GM12878 (cell line): ENCODE data around the gene MALSU1. TPM values are rescaled to one million over a fixed set of nuclear protein-coding genes. Genes with fewer than 3 reads are reported as not detected.

ENCODE experiments used
- ATAC-seq: fragments of 200-7000 bp; cut with Tn5 transposase; 3 replicates; pipeline ENCODE4 v1.9.1; 2020; ENCODE audit warnings: mild to moderate bottlenecking, moderate library complexity
- BruUV-seq: library from RNA; stranded (reverse); fragments of 400-500 nt; replicated peaks from 2 replicates; lab custom pipeline; 2021; lab: Mats Ljungman, UMichigan
- CTCF ChIA-PET: fragments of 300-600 bp; sonication (Branson Sonifier 250); formaldehyde crosslinking; extraction: SDS; loops from one replicate; lab custom pipeline; 2021; ENCODE audit warnings: inconsistent platforms; lab: Yijun Ruan, JAX
- POLR2A ChIA-PET: fragments of 350-600 bp; formaldehyde crosslinking; extraction: SDS; loops from one replicate; lab custom pipeline; 2021; ENCODE audit warnings: inconsistent platforms; lab: Charles Lee
- RAD21 ChIA-PET: fragments of 300-600 bp; sonication (Branson Sonifier 250); formaldehyde crosslinking; loops from one replicate; lab custom pipeline; 2023; ENCODE audit warnings: antibody characterized with exemption; ENCODE audit not compliant: unreplicated experiment; lab: Charles Lee
- SMC1A ChIA-PET: fragments of 300-600 bp; sonication (Branson Sonifier 250); formaldehyde crosslinking; loops from one replicate; lab custom pipeline; 2023; ENCODE audit not compliant: unreplicated experiment, uncharacterized antibody; lab: Charles Lee
- DNase-seq: peaks from one replicate; pipeline ENCODE4 v3.0.0-alpha.2; 2011; ENCODE audit warnings: low read depth, low spot score
- FAIRE-seq: peaks from 3 replicates; lab custom pipeline; 2011; peaks lifted over from hg19 to GRCh38; lab: Jason Lieb, UNC
- H2AFZ ChIP-seq: 2 replicates; pipeline ENCODE4 v1.6.0; 2011; ENCODE audit warnings: low read depth, low read length, control low read depth; ENCODE audit not compliant: control insufficient read depth
- H3K27ac ChIP-seq: 2 replicates; pipeline ENCODE4 v1.5.1; 2011; ENCODE audit warnings: control low read depth; ENCODE audit not compliant: control insufficient read depth, insufficient read depth
- H3K27me3 ChIP-seq, 2 experiments: replicated peaks in 1 of 2; 2 replicates each; pipeline versions ENCODE4 v1.6.0 to v1.6.1; 2011; ENCODE audit warnings: low read length in 1 of 2; ENCODE audit not compliant: control insufficient read depth in 2 of 2, insufficient read depth in 2 of 2
- H3K36me3 ChIP-seq, 2 experiments: 2 replicates each; pipeline ENCODE4 v1.5.1; 2011; ENCODE audit warnings: low read length in 1 of 2; ENCODE audit not compliant: control insufficient read depth in 2 of 2, insufficient read depth in 2 of 2
- H3K4me1 ChIP-seq: 2 replicates; pipeline ENCODE4 v1.6.1; 2011; ENCODE audit warnings: mild to moderate bottlenecking, low read length, moderate library complexity, mixed read lengths; ENCODE audit not compliant: control insufficient read depth, insufficient read depth
- H3K4me2 ChIP-seq: 2 replicates; pipeline ENCODE4 v1.6.0; 2011; ENCODE audit warnings: control low read depth; ENCODE audit not compliant: control insufficient read depth, insufficient read depth
- H3K4me3 ChIP-seq: fragments of 200-600 bp; sonication (generic); 2 replicates; pipeline ENCODE4 v1.5.1; 2016
- H3K79me2 ChIP-seq: 2 replicates; pipeline ENCODE4 v1.6.0; 2011; ENCODE audit warnings: low read length; ENCODE audit not compliant: control insufficient read depth, insufficient read depth
- H3K9ac ChIP-seq: 2 replicates; pipeline ENCODE4 v1.8.0; 2011; ENCODE audit warnings: low read length, control low read depth, mixed read lengths; ENCODE audit not compliant: control insufficient read depth, insufficient read depth
- H3K9me3 ChIP-seq: replicated peaks from 3 replicates; pipeline ENCODE4 v1.5.1; 2011; ENCODE audit warnings: mild to moderate bottlenecking, low read length; ENCODE audit not compliant: control insufficient read depth, insufficient read depth
- H4K20me1 ChIP-seq: 2 replicates; pipeline ENCODE4 v1.6.0; 2011; ENCODE audit not compliant: control insufficient read depth, insufficient read depth
- BACH1 ChIP-seq: fragments of 450-650 bp; IDR thresholded peaks from 2 replicates; pipeline ENCODE4 v1.6.1; 2017; ENCODE audit warnings: mild to moderate bottlenecking, borderline replicate concordance
- DPF2 ChIP-seq: fragments of 450-650 bp; IDR thresholded peaks from 2 replicates; pipeline ENCODE4 v1.6.1; 2017; ENCODE audit warnings: mild to moderate bottlenecking
- MYB ChIP-seq: fragments of 150-350 bp; IDR thresholded peaks from 2 replicates; pipeline ENCODE4 v1.6.1; 2014; ENCODE audit warnings: mild to moderate bottlenecking, low read depth, low read length, borderline replicate concordance
- RELA ChIP-seq: fragments of 450-650 bp; IDR thresholded peaks from 2 replicates; pipeline ENCODE4 v1.8.0; 2014; ENCODE audit warnings: borderline replicate concordance; ENCODE audit not compliant: partially characterized antibody
- SP1 ChIP-seq: IDR thresholded peaks from one replicate; pipeline ENCODE4 v1.6.1; 2011; ENCODE audit warnings: low read depth, low read length
- WGBS: methylation state at CpG from one replicate; pipeline ENCODE4 v1.1.6; 2016; ENCODE audit warnings: low lambda C conversion rate; ENCODE audit not compliant: insufficient replicate concordance, insufficient coverage; ENCODE audit errors: missing lambda C conversion rate; 5-methylcytosine and 5-hydroxymethylcytosine counted together
- in situ Hi-C: fragments of 300-500 bp; cut with MboI; formaldehyde crosslinking; loops from 9 replicates; pipeline ENCODE4 v1.14.3; 2018; ENCODE audit warnings: mixed read lengths
- intact Hi-C: fragments of 100-400 bp; cut with micrococcal nuclease; formaldehyde crosslinking; loops from one replicate; pipeline ENCODE4 v1.14.2; 2022; ENCODE audit not compliant: unreplicated experiment
- polyA plus RNA-seq, 11 experiments: library from polyadenylated mRNA; depleted of rRNA in 4 of 11; unstranded in 6 of 11; stranded (reverse) in 5 of 11; fragments of >200 nt; fragmentation: Nextera tagmentation in 4 of 11; fragmentation: Illumina TruSeq in 1 of 11; extraction: Ambion mirVana in 4 of 11; extraction: Trizol in 1 of 11; gene quantifications; 1 replicate in 1 of 11; 2 replicates in 10 of 11; pipeline versions ENCODE4 v1.2.1 to v1.2.3, GENCODE V29; 2011 to 2016; ENCODE audit warnings: inconsistent platforms in 2 of 11, missing spikeins in 2 of 11, low read depth in 1 of 11
- total RNA-seq, 4 experiments: library from RNA; depleted of rRNA in 3 of 4; stranded (reverse); fragments of >200 nt in 3 of 4; fragmentation: Illumina TruSeq in 1 of 4; extraction: Trizol in 1 of 4; gene quantifications; 2 replicates each; pipeline versions ENCODE4 v1.2.1 to v1.2.3, GENCODE V29; 2013 to 2021
- TF ChIP-seq, protein P1 (sequence below): IDR thresholded peaks from 2 replicates; pipeline ENCODE4 v1.6.1; 2011; ENCODE audit warnings: borderline replicate concordance, low read depth, mild to moderate bottlenecking, moderate library complexity, mixed read lengths, low read length; ENCODE audit not compliant: insufficient read depth; ENCODE audit errors: extremely low read length
- TF ChIP-seq, protein P2 (sequence below): fragments of 450-650 bp; IDR thresholded peaks from 2 replicates; pipeline ENCODE4 v1.6.1; 2017; ENCODE audit warnings: antibody characterized with exemption, mild to moderate bottlenecking, moderate library complexity
- TF ChIP-seq, protein P3 (sequence below): fragments of 450-650 bp; formaldehyde crosslinking; IDR thresholded peaks from 2 replicates; pipeline ENCODE4 v1.5.0; 2022; ENCODE audit warnings: mild to moderate bottlenecking, missing genetic modification characterization
- TF ChIP-seq, protein P4 (sequence below): IDR thresholded peaks from 2 replicates; pipeline ENCODE4 v1.6.1; 2011; ENCODE audit warnings: mild to moderate bottlenecking, low read depth, low read length, moderate library complexity; ENCODE audit not compliant: insufficient replicate concordance
- TF ChIP-seq, protein P5 (sequence below), 3 experiments: IDR thresholded peaks in 2 of 3; conservative IDR thresholded peaks in 1 of 3; 2 replicates each; pipeline ENCODE4 v1.5.1; 2011; ENCODE audit warnings: low read depth in 3 of 3, low read length in 3 of 3, mild to moderate bottlenecking in 3 of 3, control low read depth in 2 of 3, moderate library complexity in 2 of 3, inconsistent platforms in 1 of 3, mixed read lengths in 1 of 3; ENCODE audit not compliant: control insufficient read depth in 2 of 3, insufficient read depth in 1 of 3; ENCODE audit errors: extremely low read depth in 1 of 3

MALSU1 gene
- total and polyA plus RNA-seq, 10 of the 15 experiments (the other 5 are each of a cell fraction or from before 2014, with no cell fraction given): 8.5 to 159 (median 73.7) TPM

DNA sequence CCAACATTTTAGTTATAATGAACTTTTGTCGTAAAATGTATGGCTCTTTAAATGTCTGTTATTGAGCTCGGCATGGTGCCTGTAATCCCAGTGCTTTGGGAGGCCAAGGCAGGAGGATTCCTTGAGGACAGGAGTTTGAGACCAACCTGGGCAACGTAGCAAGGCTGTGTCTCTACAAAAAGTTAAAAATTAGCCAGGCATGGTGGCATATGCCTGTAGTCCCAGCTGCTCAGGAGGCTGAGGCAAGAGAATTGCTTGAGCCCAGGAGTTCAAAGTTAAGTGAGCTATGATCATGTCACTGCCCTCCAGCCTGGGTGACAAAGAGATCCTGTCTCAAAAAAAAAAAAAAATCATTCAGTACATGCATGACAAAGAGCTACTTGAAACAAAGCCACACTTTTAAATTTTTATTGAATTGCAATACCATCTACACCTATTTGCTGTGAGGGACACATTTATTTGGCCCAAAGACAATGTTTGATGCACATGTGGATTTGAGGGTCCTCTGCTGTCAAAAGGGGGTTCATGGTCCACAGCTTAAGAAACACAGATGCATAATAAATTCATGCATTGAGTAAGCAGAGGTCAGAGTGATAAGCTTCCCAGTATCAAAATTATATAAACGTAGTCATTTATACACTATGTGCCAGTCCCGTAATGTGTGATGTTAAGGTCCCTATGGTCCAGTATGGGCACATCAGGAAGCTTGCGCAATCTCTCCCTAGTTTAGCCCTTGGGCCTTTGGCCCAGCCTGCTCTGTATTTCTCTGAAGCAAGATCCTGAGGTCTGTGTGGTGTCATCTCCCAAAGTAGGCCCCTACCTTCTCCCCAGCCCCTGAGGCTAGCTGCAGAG, 4.4 kb upstream of the MALSU1 start:
- no peak overlapping the region for H3K4me3 ChIP-seq
- H3K27ac ChIP-seq: no peak overlapping the region
- ChIA-PET SMC1A (interaction anchor here (0.7 to 1.1 kb wide), 3 partner anchors 11 to 20 kb away, joined by 3 read pairs; no protein-coding TSS in a partner anchor), POLR2A (no interaction called here), CTCF (interaction anchor here (0.6 to 1.9 kb wide), 9 partner anchors 10 to 71 kb away, joined by 3 to 10 read pairs (median 3); no protein-coding TSS in a partner anchor), RAD21 (interaction anchor here (0.7 to 1.1 kb wide), 2 partner anchors 12 to 229 kb away, joined by 3 to 5 read pairs; no protein-coding TSS in a partner anchor)
- ATAC-seq (no peak), DNase-seq (no peak), FAIRE-seq (no peak)
- no peak overlapping the region for H3K9ac ChIP-seq
- in situ Hi-C loops (no loop called here), intact Hi-C loops (no loop called here)
- no peak overlapping the region for H2AFZ ChIP-seq
- H4K20me1 ChIP-seq: no peaks in the 10 kb centered on the region
- H3K4me1 ChIP-seq: 0 out of 2 replicates have a peak, but pooled peaks cover 2% of the 10 kb centered on the region
- H3K9me3 ChIP-seq: no peaks in the 10 kb centered on the region; the same call in 2 of the 3 replicates
- 76% methylated on average over 6 of the region's 6 CpGs for WGBS
- peaks cover 8% of the 10 kb centered on the region for H3K79me2 ChIP-seq
- H3K36me3 ChIP-seq: no peaks in the 10 kb centered on the region
- no TSS peak for BruUV-seq
- no peaks in the 10 kb centered on the region for H3K27me3 ChIP-seq
- no peak overlapping the region for H3K4me2 ChIP-seq
- TF ChIP-seq DPF2 (no peak), SP1 (no peak), BACH1 (no peak), RELA (no peak), MYB (no peak)
- TF ChIP-seq, protein P1, sequence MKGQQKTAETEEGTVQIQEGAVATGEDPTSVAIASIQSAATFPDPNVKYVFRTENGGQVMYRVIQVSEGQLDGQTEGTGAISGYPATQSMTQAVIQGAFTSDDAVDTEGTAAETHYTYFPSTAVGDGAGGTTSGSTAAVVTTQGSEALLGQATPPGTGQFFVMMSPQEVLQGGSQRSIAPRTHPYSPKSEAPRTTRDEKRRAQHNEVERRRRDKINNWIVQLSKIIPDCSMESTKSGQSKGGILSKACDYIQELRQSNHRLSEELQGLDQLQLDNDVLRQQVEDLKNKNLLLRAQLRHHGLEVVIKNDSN: no peak
- TF ChIP-seq, protein P2, sequence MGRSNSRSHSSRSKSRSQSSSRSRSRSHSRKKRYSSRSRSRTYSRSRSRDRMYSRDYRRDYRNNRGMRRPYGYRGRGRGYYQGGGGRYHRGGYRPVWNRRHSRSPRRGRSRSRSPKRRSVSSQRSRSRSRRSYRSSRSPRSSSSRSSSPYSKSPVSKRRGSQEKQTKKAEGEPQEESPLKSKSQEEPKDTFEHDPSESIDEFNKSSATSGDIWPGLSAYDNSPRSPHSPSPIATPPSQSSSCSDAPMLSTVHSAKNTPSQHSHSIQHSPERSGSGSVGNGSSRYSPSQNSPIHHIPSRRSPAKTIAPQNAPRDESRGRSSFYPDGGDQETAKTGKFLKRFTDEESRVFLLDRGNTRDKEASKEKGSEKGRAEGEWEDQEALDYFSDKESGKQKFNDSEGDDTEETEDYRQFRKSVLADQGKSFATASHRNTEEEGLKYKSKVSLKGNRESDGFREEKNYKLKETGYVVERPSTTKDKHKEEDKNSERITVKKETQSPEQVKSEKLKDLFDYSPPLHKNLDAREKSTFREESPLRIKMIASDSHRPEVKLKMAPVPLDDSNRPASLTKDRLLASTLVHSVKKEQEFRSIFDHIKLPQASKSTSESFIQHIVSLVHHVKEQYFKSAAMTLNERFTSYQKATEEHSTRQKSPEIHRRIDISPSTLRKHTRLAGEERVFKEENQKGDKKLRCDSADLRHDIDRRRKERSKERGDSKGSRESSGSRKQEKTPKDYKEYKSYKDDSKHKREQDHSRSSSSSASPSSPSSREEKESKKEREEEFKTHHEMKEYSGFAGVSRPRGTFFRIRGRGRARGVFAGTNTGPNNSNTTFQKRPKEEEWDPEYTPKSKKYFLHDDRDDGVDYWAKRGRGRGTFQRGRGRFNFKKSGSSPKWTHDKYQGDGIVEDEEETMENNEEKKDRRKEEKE: no peak
- TF ChIP-seq, protein P3, sequence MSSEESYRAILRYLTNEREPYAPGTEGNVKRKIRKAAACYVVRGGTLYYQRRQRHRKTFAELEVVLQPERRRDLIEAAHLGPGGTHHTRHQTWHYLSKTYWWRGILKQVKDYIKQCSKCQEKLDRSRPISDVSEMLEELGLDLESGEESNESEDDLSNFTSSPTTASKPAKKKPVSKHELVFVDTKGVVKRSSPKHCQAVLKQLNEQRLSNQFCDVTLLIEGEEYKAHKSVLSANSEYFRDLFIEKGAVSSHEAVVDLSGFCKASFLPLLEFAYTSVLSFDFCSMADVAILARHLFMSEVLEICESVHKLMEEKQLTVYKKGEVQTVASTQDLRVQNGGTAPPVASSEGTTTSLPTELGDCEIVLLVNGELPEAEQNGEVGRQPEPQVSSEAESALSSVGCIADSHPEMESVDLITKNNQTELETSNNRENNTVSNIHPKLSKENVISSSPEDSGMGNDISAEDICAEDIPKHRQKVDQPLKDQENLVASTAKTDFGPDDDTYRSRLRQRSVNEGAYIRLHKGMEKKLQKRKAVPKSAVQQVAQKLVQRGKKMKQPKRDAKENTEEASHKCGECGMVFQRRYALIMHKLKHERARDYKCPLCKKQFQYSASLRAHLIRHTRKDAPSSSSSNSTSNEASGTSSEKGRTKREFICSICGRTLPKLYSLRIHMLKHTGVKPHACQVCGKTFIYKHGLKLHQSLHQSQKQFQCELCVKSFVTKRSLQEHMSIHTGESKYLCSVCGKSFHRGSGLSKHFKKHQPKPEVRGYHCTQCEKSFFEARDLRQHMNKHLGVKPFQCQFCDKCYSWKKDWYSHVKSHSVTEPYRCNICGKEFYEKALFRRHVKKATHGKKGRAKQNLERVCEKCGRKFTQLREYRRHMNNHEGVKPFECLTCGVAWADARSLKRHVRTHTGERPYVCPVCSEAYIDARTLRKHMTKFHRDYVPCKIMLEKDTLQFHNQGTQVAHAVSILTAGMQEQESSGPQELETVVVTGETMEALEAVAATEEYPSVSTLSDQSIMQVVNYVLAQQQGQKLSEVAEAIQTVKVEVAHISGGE: no peak
- TF ChIP-seq, protein P4, sequence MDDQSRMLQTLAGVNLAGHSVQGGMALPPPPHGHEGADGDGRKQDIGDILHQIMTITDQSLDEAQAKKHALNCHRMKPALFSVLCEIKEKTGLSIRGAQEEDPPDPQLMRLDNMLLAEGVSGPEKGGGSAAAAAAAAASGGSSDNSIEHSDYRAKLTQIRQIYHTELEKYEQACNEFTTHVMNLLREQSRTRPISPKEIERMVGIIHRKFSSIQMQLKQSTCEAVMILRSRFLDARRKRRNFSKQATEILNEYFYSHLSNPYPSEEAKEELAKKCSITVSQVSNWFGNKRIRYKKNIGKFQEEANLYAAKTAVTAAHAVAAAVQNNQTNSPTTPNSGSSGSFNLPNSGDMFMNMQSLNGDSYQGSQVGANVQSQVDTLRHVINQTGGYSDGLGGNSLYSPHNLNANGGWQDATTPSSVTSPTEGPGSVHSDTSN: no peak
- TF ChIP-seq, protein P5, sequence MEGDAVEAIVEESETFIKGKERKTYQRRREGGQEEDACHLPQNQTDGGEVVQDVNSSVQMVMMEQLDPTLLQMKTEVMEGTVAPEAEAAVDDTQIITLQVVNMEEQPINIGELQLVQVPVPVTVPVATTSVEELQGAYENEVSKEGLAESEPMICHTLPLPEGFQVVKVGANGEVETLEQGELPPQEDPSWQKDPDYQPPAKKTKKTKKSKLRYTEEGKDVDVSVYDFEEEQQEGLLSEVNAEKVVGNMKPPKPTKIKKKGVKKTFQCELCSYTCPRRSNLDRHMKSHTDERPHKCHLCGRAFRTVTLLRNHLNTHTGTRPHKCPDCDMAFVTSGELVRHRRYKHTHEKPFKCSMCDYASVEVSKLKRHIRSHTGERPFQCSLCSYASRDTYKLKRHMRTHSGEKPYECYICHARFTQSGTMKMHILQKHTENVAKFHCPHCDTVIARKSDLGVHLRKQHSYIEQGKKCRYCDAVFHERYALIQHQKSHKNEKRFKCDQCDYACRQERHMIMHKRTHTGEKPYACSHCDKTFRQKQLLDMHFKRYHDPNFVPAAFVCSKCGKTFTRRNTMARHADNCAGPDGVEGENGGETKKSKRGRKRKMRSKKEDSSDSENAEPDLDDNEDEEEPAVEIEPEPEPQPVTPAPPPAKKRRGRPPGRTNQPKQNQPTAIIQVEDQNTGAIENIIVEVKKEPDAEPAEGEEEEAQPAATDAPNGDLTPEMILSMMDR (IDR thresholded peaks at IDR 0.05 in 2 of 3, conservative IDR thresholded peaks at IDR 0.05 in 1 of 3; ENCODE audit: control insufficient read depth in 2 of 3, extremely low read depth in 1 of 3, insufficient read depth in 1 of 3, low read depth in 3 of 3, low read length in 3 of 3): no peak
